ENCODE results near the gene TBCD.
"Not testable (repeated sequence)": the region's sequence is repeated elsewhere in the genome, so short reads cannot be mapped to it uniquely, and the experiment has no call there.

TBCD gene

GRCh38 chr17:82957961-82958561 lies 206.2 kb downstream of the TBCD start:
- H3K9me3 ChIP-seq (ENCODE audit: control insufficient read depth, insufficient read depth, low read length) = no peaks in the 10 kb centered on the region
- DNase-seq (ENCODE audit: low read depth, low spot score) = no peak
- no peaks in the 10 kb centered on the region for H3K27me3 ChIP-seq (ENCODE audit: control insufficient read depth, insufficient read depth, low read length)

GRCh38 chr17:82959242-82959930 lies 207.5 kb downstream of the TBCD start:
- no peak for DNase-seq (ENCODE audit: low read depth, low spot score)
- WGBS (ENCODE audit: insufficient coverage, insufficient read length) = no CpG with 5 or more reads among the region's 28 CpGs
- Histone ChIP-seq H3K4me1 (ENCODE audit: control insufficient read depth, insufficient read depth, low read length) (no peaks in the 10 kb centered on the region), H3K4me3 (ENCODE audit: low read length) (no peak overlapping the region), H3K36me3 (ENCODE audit: control insufficient read depth, insufficient read depth, low read length) (peaks cover 5% of the 10 kb centered on the region; the same call in 1 of the 2 replicates), H3K9me3 (ENCODE audit: control insufficient read depth, insufficient read depth, low read length) (no peaks in the 10 kb centered on the region), H3K27me3 (ENCODE audit: control insufficient read depth, insufficient read depth, low read length) (no peaks in the 10 kb centered on the region), H3K27ac (ENCODE audit: low read length) (no peak overlapping the region)

More at GRCh38 chr17:82957961-82958561, 206.2 kb downstream of the TBCD start:
- Histone ChIP-seq H3K36me3 (ENCODE audit: control insufficient read depth, insufficient read depth, low read length) (peaks cover 5% of the 10 kb centered on the region; the same call in 1 of the 2 replicates), H3K27ac (ENCODE audit: low read length) (no peak overlapping the region), H3K4me1 (ENCODE audit: control insufficient read depth, insufficient read depth, low read length) (no peaks in the 10 kb centered on the region), H3K4me3 (ENCODE audit: low read length) (no peak overlapping the region)
- no CpG with 5 or more reads among the region's 30 CpGs for WGBS (ENCODE audit: insufficient coverage, insufficient read length)

GRCh38 chr17:82959990-82960418 lies 208.1 kb downstream of the TBCD start:
- DNase-seq (ENCODE audit: low read depth, low spot score) = no peak
- no peaks in the 10 kb centered on the region for H3K9me3 ChIP-seq (ENCODE audit: control insufficient read depth, insufficient read depth, low read length)
- no peak overlapping the region for H3K27ac ChIP-seq (ENCODE audit: low read length)
- H3K36me3 ChIP-seq (ENCODE audit: control insufficient read depth, insufficient read depth, low read length) = peaks cover 5% of the 10 kb centered on the region; the same call in 1 of the 2 replicates
- no peaks in the 10 kb centered on the region for H3K27me3 ChIP-seq (ENCODE audit: control insufficient read depth, insufficient read depth, low read length)
- WGBS (ENCODE audit: insufficient coverage, insufficient read length) = no CpG with 5 or more reads among the region's 23 CpGs
- no peaks in the 10 kb centered on the region for H3K4me1 ChIP-seq (ENCODE audit: control insufficient read depth, insufficient read depth, low read length)
- H3K4me3 ChIP-seq (ENCODE audit: low read length) = no peak overlapping the region

GRCh38 chr17:82960419-82961271 lies 208.8 kb downstream of the TBCD start:
- Histone ChIP-seq H3K27me3 (ENCODE audit: control insufficient read depth, insufficient read depth, low read length) (no peaks in the 10 kb centered on the region), H3K27ac (ENCODE audit: low read length) (no peak overlapping the region), H3K4me1 (ENCODE audit: control insufficient read depth, insufficient read depth, low read length) (no peaks in the 10 kb centered on the region), H3K9me3 (ENCODE audit: control insufficient read depth, insufficient read depth, low read length) (no peaks in the 10 kb centered on the region), H3K4me3 (ENCODE audit: low read length) (no peak overlapping the region), H3K36me3 (ENCODE audit: control insufficient read depth, insufficient read depth, low read length) (peaks cover 5% of the 10 kb centered on the region; the same call in 1 of the 2 replicates)
- no peak for DNase-seq (ENCODE audit: low read depth, low spot score)
- no CpG with 5 or more reads among the region's 67 CpGs for WGBS (ENCODE audit: insufficient coverage, insufficient read length)

- Histone ChIP-seq H3K36me3 (ENCODE audit: control insufficient read depth, insufficient read depth, low read length) (peaks cover 5% of the 10 kb centered on the region; the same call in 1 of the 2 replicates), H3K27me3 (ENCODE audit: control insufficient read depth, insufficient read depth, low read length) (no peaks in the 10 kb centered on the region), H3K4me3 (ENCODE audit: low read length) (no peak overlapping the region), H3K4me1 (ENCODE audit: control insufficient read depth, insufficient read depth, low read length) (no peaks in the 10 kb centered on the region), H3K27ac (ENCODE audit: low read length) (no peak overlapping the region), H3K9me3 (ENCODE audit: control insufficient read depth, insufficient read depth, low read length) (no peaks in the 10 kb centered on the region)
- DNase-seq (ENCODE audit: low read depth, low spot score) = no peak
- WGBS (ENCODE audit: insufficient coverage, insufficient read length) = no CpG with 5 or more reads among the region's 19 CpGs
Observed at GRCh38 chr17:82961366-82962162, 209.7 kb downstream of the TBCD start.

GRCh38 chr17:82962163-82962720 lies 210.4 kb downstream of the TBCD start:
- Histone ChIP-seq H3K36me3 (ENCODE audit: control insufficient read depth, insufficient read depth, low read length) (peaks cover 5% of the 10 kb centered on the region; the same call in 1 of the 2 replicates), H3K4me1 (ENCODE audit: control insufficient read depth, insufficient read depth, low read length) (no peaks in the 10 kb centered on the region), H3K27me3 (ENCODE audit: control insufficient read depth, insufficient read depth, low read length) (no peaks in the 10 kb centered on the region), H3K9me3 (ENCODE audit: control insufficient read depth, insufficient read depth, low read length) (no peaks in the 10 kb centered on the region), H3K27ac (ENCODE audit: low read length) (no peak overlapping the region), H3K4me3 (ENCODE audit: low read length) (no peak overlapping the region)
- no CpG with 5 or more reads among the region's 21 CpGs for WGBS (ENCODE audit: insufficient coverage, insufficient read length)
- DNase-seq (ENCODE audit: low read depth, low spot score) = no peak

GRCh38 chr17:82963104-82963950 lies 211.5 kb downstream of the TBCD start:
- Histone ChIP-seq H3K27me3 (ENCODE audit: control insufficient read depth, insufficient read depth, low read length) (no peaks in the 10 kb centered on the region), H3K4me3 (ENCODE audit: low read length) (peak overlapping the region; percentile 18; the same call in 1 of the 2 replicates), H3K4me1 (ENCODE audit: control insufficient read depth, insufficient read depth, low read length) (no peaks in the 10 kb centered on the region), H3K9me3 (ENCODE audit: control insufficient read depth, insufficient read depth, low read length) (no peaks in the 10 kb centered on the region), H3K36me3 (ENCODE audit: control insufficient read depth, insufficient read depth, low read length) (peaks cover 5% of the 10 kb centered on the region; the same call in 1 of the 2 replicates), H3K27ac (ENCODE audit: low read length) (no peak overlapping the region)
- DNase-seq (ENCODE audit: low read depth, low spot score) = peak; percentile 47
- no CpG with 5 or more reads among the region's 25 CpGs for WGBS (ENCODE audit: insufficient coverage, insufficient read length)

GRCh38 chr17:82964451-82964850 lies 212.6 kb downstream of the TBCD start:
- not testable (repeated sequence) for H3K27ac ChIP-seq (ENCODE audit: low read length); H3K27me3 ChIP-seq (ENCODE audit: control insufficient read depth, insufficient read depth, low read length); H3K4me3 ChIP-seq (ENCODE audit: low read length); H3K36me3 ChIP-seq (ENCODE audit: control insufficient read depth, insufficient read depth, low read length); H3K4me1 ChIP-seq (ENCODE audit: control insufficient read depth, insufficient read depth, low read length); DNase-seq (ENCODE audit: low read depth, low spot score); H3K9me3 ChIP-seq (ENCODE audit: control insufficient read depth, insufficient read depth, low read length)
- no CpG with 5 or more reads among the region's 32 CpGs for WGBS (ENCODE audit: insufficient coverage, insufficient read length)

GRCh38 chr17:82964851-82965341 lies 213.0 kb downstream of the TBCD start:
- WGBS (ENCODE audit: insufficient coverage, insufficient read length) = no CpG with 5 or more reads among the region's 25 CpGs

More at GRCh38 chr17:82964851-82965341, 213.0 kb downstream of the TBCD start:
- Histone ChIP-seq H3K9me3 (ENCODE audit: control insufficient read depth, insufficient read depth, low read length) (no peaks in the 10 kb centered on the region), H3K27ac (ENCODE audit: low read length) (no peak overlapping the region), H3K4me1 (ENCODE audit: control insufficient read depth, insufficient read depth, low read length) (no peaks in the 10 kb centered on the region), H3K27me3 (ENCODE audit: control insufficient read depth, insufficient read depth, low read length) (no peaks in the 10 kb centered on the region), H3K36me3 (ENCODE audit: control insufficient read depth, insufficient read depth, low read length) (no peaks in the 10 kb centered on the region), H3K4me3 (ENCODE audit: low read length) (no peak overlapping the region)
- DNase-seq (ENCODE audit: low read depth, low spot score) = no peak

Data from iPS DF 6.9 (cell line).